SHP77 treated with DMSO at 0.1 percent for 48 hours (cell line): ENCODE results near the gene DPYSL5.

Experiments used
- DNase-seq: peaks from one replicate; lab custom pipeline; 2025; lab: John Stamatoyannopoulos, UW

The DPYSL5 gene

DNA sequence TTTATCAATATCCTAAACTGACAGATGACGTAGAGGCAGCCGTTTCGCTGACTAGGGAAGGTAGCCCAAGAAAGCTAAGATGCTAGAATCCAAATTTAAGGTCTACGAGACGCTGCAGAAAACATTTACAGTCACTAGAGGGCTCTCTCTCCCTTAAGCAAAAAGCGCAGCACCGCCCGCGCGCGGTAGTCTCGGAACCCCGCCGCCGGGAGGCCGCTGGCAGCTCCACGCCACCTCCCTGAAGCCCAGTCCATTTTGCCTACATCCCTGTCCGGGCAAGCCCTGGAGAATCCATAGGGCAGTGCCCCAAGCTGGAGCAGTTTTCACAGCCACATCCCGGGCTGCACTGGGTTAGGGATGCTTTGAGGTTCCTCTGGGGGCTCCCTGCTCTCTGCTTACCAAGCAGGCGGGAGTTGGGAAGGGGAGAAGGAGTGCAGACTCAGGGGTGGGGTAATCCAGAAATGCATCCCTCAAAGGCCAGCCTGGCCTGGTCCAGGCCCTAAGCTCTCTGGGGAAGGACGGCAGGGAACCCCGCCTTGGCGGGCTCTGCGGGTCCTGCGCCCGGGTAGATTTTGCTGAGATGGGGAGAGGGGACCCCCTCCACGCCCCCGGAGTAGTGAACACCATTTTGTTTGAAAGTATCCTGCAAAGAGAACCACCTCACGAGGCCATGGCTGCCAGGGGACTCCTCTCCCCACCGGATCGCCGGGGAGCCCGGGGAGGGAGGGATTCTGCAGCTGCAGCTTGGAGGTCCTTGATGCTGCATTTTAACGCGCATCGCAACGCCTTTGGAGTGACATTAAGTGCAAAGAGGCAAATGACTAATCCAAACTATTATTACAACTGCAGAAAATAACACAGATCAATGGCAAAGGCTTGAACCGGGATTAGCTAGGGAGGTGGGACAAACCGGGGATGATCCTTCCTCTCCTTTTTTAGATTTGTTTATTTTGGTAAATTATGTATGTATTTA lies 1.3 kb upstream of the DPYSL5 start:
- peak; percentile 68 for DNase-seq

DNA sequence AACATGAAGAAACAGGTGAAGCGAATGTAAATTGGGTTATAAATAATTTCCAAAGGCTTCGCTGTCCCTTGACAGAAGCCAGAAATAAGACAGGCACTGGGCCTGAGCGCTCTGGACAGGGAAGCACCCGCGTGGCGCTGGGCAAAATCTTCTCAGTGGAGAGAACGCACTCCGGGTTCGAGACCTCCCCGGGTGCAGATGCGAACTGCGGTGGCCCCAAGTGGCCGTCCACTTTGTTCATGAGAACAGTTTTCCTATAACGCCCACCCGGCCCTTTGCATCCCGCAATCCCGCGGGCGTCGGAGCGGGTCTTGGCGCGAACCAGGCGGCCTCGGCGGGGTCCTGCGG lies 651 bp upstream of the DPYSL5 start:
- DNase-seq, result no peak

DNA sequence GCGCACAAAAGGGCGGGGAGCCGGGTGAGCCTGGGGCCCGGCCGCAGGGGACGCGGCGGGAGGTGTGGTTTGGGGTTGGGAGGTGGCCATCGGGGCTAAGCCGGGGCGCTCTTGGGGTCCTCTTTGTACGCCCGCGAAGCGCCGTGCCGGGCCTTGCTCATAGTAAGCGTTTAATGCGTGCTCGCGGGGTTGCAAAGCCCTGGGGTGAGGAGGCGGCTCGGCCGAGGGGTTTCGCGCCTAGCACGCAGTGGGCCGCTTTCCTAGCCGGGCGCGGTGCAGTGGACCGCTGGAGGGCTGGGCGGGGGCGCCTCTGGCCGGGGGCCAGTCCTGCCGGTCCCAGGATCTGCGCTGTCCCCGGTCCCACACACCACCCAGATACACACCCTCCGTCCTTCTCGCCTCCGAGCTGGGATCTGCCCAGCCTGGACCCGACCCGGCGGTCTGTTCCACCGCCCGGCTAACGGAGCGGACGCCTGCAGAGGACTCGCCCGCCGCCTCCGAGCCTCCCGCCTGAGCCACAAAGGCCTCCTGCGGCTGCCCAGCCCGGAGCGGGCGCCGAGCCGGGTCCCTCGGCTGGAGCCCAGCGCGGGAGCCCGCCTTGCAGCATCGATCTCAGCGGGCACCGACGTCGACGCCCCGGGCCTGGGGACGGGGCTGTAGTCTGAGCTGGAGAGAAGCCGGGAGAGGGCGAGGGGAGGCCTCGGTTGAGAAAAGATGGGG lies 564 bp downstream of the DPYSL5 start:
- DNase-seq, result no peak

DNA sequence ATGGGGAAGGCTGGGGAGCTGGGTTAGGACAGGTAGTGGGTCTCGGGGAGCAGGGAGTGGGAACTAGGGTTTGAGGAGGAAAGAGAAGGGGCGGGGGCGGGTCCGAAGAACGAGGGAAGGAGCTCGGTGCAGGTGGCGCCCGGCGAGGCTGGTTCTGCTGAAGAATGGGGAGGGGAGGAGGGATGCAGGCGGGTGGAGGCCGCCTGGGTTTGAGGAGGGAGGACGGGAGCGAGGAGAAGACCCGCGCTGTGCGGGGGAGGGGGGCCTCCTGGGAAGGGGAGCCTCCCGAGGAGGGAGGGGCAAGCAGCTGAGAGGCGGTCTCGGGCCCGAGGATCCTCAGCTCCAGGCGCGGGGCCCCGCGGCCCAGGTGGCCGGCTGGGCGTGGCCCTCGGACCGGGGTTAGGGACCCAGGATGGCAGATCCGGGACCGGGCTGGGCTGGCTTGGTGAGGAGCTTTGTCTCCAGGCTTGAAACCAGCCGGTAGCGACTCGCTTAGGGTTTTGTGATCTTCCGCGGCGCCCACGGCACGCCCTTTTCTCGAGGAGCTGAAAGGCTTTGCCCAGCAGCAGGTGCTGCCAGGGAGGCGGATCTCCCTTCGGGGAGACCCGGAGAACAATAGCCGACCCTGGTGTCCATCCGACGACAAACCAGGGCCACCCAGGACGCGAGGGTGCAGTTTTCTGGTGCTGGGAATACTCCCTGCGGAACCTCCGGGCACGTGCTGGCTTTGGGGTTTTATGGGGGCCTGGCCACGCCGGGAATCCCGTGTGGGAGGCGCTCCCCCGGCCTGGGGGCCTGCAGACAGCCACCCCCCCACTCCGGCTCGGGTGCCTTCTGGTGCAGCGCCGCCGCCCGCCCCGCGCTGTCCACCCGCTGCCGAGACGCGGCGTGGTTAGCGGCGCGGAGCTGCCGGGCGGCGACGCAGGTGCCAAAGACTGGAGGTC lies 1.4 kb downstream of the DPYSL5 start:
- DNase-seq, result peak; percentile 21

DNA sequence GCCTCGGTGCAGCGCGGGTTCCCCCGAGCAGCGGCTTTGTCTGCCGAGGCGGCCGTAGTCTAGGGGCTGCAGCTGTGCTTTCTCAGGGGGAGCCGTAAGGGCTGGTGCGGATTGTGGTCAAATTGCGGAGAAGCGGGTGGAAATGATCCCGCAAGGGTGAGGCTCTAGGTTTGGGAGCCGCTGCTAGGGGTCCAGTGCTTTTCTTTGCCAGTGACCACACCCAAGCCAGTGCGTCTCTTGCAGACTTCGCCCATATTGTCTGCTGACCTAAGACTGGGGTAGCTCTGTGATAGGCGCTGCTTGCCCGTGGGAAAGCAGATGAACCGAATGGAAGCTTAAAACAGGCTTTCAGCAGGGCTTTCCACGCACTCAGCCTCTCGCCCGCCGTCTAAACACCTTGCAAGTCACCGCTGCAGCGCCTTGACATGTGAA lies 2.1 kb downstream of the DPYSL5 start:
- DNase-seq, result no peak

DNA sequence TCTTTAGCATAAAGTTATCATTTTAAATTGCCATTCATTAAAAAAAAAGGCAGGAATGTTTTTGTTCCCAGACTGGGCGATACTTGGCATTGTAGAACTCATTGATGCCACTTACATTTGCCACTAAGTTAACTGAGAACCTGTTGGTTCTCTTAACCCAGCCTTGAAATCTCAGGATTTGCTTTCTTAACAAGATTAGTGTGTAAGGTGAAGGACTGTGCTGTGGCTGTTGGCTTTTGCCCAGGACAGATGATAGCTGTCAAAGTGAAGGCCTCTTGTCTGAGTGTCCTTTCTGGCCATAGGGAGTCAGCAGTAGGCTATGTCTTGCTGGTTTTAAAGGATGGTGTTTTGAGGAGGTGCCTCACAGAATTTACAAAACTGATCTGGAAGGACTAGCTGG lies 2.6 kb downstream of the DPYSL5 start:
- no peak for DNase-seq

DNA sequence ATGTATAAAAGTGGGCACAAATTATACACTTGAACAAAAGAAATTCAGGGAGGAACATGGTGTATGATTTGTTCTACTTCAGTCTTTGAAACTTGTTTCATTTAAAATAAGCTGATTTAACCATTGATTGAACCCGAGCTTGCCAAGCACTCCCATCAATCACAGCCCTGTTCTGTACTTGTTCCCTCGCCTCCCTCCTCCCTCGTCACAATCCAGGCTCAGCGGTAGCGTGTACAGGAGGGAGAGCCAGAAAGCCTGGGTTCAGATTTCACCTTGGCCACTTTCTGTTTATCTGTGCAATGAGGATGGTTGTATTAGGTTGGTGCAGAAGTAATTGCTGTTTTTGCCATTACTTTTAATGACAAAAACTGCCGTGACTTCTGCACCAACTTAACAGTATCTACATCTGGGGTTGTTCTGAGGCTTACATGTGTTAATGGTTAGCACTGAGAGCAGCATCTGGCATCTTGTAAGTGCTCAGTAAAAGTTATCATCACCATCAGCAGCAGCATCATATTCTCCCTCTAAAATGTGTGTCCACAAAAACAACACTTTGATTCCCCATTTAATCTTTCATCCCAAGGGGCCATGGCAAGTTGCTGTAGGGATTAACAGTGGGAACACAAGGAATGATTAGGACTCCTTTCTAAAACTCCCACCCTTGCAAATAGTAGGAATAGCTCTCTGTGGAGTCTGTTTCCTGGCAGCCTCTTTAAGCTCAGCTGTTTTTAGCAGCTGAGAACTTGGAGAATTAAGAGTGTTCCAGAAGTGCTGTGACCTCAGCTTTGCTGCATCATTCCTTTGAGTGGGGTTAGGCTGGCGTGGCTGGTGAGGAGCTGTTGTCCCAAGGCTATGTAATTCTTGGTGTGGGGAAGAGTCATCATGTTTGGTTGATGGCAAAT lies 4.7 kb downstream of the DPYSL5 start:
- DNase-seq, result no peak

DNA sequence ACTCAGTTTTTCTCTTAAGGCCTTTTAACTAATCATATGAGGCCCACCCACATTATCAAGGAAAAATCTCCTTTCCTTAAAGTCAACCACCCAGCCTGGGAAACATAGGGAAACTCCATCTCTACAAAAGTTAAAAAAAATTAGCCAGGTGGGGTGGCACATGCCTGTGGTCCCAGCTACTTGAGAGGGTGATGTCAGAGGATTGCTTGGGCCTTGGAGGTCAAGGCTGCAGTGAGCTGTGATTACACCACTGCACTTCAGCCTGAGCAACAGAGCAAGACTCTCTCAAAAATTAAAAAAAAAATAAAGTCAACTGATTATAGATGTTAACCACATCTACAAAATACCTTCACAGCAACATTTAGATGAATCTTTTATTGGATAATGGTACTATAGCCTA lies 5.8 kb downstream of the DPYSL5 start:
- DNase-seq, result no peak

DNA sequence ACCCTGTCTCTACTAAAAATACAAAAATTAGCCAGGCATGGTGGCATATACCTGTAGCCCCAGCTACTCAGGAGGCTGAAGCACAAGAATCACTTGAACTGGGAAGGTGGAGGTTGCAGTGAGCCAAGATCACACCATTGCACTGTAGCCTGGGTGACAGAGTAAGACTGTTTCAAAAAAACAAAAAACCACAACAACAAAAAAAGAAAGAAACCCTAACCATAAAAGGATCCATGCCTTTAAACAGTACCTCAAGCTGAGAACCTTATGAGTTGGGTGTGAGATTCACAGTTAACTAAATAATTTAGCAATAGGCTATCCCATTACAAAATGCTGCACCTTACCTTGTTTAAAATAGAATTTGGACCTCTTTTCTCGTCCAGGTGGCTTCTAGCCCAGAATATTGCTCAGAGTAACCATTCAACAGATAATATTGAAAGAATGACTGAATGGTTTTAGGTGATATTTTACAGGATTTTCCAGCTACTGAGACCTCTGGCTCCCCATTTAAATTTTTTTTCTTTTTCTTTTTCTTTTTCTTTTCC lies 6.4 kb downstream of the DPYSL5 start:
- DNase-seq, result no peak

DNA sequence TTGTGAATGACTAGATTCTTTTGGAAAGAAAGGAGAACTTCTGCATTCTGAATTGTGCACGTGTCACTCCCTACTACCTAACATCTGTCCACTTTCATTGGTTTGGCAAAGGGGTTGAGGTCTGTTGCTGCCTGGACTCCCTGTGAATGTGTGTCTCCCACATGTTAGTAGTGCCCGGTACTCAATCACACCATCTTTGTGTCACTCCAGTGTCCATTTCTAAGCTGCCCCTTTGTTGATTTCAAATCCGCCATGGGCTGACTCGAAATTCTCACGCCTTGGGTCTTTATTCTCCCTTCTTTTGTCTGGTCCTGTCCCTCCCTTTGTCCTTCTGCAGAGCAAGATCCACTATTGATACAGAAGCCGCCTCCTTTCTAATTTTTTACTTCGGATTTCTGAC lies 7.5 kb downstream of the DPYSL5 start:
- no peak for DNase-seq

DNA sequence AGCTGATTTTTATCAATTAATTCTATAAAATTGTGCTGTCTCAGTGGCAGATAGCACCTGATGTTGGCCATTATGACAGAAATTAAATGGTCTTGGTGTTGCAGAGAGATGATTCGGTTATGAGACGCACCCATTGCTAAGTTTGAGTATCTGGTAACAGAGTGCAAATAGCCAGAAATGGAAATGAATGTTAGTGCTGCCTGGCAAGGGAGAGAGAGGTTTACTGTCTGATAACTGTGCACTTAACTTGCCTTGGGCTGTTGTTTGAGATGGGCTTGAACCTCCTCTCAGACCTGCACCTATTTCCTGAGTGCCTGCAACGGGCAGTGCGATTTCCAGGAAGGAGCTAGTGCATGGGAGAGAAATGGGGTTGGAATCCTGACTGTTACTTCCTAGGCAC lies 11.7 kb downstream of the DPYSL5 start:
- DNase-seq, result no peak

DNA sequence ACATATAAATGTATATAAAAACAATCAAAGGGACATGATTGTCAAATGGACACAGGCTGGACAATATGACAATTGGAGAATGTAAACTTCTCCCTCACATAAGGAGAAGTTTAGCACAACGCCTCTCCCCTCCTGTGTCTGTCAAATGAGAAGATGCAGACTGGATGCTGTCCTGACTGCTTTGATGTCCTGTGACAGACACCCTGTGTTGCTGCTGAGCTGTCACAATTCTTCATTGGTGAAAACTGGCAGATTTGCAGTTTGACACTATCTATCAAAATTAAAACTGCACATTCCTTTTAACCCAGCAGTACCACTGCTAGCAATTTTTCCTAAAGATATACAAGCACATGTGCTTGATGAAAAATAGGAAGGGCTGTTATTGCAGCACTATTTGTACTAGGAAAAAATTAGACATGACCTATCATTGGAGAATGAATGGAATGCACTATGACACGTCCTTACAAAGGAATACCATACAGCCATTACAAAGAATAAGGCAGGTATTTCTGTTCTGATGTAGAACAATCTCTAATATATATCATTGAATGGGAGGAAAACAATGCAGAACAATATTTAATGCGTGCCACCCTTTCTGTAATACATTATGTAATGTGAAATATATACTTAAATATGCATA lies 12.4 kb downstream of the DPYSL5 start:
- DNase-seq, result no peak

DNA sequence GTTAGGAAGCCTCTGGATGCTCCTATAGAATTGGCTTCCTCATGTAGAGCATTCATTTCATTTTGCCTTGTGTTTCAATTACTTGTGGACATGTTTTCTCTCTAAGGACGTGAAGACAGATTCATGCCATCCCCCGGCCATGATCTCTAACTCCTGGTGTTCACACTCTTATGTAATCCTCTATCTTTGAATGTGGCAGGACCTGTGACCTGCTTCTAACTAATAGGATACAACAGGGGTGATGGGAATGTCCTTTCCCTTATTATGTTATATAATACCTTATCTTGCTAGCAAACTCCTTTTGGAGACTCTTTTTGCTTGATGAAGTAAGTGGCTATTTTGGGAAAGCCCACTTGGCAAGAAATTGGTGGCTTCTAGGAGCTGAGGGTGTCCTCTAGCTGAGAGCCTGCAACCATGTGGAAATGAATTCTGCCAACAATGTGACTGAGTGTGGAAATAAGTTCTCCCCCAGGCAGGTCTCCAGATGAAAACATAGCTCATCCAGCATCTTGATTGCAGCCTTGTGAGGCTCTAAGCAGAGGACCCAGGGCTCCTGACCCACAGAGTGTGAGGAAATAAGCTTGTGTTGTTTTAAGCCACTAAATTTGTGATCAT lies 13.8 kb downstream of the DPYSL5 start:
- no peak for DNase-seq

DNA sequence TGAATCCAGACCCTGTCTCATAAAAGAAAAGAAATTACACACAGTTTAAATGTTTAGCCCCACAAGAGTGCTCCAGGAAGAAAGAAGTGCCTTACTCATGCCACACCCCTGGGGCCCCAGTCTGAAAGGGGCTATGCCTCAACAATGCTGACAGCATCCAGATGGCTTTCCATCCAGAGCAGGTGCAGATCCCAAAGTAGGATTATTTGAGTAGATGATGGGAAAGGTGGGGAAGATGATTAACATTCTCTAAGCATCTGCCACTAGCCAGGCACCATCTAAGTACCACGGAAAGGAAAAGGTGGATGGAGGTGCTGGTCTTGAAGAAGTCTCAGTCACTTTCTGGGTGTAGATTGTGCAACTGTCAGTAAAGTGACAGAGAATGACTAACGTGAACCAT lies 16.3 kb downstream of the DPYSL5 start:
- no peak for DNase-seq

DNA sequence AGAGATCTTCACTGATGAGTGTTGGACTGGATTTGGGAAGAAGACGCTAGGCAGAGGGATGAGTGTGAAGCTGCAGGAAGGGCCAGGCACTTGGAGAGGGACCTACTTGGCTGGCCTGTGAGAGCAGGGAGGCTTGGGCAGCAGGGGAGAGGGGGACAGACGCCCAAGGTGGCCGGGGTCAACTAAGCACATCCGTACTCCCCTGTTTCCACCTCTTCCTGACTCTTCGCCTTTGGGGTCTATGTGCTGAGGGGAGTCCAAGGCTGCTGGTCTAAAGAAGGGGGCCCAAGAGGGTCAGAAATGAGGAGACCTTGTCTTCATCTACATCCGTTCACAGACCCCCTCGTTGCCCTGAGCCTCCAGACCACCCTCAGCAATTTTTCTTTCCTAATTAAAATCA lies 16.7 kb downstream of the DPYSL5 start:
- DNase-seq, result no peak

DNA sequence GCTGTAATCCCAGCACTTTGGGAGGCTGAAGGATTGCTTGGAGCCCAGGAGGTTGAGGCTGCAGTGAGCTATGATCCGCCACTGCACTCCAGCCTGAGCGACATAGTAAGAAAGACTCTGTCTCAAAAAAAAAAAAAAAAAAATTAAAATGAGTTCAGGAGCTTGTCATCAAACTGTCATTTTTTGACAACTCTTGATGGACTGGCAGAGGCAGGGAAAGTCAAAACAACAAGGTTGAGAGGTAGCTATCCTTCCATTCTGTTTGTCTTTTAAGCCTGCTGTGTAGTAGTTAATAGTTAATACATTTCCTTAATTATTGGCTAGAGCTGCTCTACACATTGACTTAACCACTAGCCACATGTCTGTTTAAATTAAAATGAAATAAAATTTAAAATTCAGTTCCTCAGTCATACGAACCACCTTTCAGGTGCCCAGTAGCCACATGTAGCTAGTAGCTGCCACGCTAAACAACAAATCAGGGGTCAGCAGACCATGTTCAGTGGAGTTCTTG lies 22.7 kb downstream of the DPYSL5 start:
- no peak for DNase-seq

DNA sequence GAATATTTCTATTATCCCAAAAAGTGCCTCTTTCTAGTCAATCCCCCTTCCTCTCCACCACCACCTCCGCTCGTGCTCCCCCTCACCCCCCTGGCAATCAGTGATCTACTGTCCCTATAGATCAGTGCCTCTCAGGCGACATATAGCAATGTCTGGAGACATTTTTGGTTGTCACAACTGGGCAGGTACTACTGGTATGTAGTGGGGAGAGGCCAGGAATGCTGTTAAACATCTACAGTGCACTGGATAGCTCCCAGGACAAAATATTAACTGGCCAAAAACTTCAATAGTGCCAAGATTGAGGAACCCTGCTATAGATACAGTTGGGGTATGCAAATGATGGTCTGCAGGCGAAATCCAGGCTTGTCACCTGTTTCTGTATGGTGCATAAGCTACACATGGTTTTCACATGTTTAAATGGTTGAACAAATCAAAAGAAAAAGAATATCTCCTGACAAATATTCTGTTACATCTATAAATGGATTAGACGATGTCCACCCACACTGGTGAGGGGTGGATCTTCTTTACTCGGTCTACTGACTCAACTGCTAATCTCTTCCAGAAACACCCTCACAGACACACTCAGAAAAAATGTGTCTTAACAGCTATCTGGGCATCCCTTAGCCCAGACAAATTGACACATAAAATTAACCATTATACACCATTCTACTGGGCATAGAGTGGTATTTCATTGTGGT lies 25.5 kb downstream of the DPYSL5 start:
- no peak for DNase-seq

DNA sequence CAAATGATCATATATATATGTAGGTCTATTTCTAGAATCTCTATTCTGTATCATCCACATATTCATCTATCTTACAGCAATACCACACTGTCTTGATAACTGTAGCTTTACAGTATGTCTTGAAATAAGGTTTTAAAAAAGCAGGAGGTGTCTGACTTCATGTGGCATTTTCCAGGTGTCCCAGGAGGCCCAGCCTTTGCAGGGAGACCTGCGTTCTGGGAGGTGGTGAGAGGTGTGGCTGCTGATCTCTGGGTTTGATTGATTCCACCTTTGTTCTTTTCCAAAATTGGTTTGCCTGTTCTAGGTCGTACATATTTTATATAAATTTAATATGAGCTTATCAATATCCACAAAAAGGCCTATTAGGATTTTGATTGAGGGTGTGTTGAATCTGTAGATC lies 26.6 kb downstream of the DPYSL5 start:
- DNase-seq, result no peak

DNA sequence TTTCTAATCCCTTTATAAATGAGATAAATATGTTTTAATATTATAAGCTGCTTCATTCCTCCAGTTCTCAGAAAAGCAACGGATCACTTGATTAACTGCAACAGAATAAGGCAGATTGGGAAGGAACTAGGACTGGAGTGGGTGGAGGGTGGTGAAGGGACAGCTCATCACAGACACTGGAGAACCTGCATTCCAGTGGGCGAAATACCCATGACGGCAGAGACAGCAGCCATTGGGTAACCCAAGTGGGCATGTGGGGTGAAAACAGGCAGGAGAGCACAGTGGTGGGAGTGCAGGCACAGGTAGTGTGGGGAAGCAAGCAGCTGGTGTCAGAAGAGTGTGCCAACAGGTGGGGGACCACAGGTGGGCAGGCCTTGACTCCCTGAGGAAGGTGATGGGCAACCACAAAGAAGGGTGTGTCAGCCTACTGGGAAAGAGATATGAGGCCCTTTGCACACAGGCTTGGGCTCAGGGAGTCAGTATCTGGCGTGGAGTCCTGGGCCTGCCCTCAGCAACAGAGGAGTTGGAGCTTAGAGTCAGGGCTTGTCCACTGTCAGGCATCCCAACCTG lies 27.2 kb downstream of the DPYSL5 start:
- no peak for DNase-seq
